HuH-7 (cell line): Measurements from ENCODE around the gene LRRC4B.
"Not testable (repeated sequence)": the region's sequence is repeated elsewhere in the genome, so short reads cannot be mapped to it uniquely, and the experiment has no call there.

Source experiments
- DNase-seq: peaks from one replicate; pipeline ENCODE4 v3.0.0; 2011; ENCODE audit warnings: low spot score

LRRC4B gene

DNA sequence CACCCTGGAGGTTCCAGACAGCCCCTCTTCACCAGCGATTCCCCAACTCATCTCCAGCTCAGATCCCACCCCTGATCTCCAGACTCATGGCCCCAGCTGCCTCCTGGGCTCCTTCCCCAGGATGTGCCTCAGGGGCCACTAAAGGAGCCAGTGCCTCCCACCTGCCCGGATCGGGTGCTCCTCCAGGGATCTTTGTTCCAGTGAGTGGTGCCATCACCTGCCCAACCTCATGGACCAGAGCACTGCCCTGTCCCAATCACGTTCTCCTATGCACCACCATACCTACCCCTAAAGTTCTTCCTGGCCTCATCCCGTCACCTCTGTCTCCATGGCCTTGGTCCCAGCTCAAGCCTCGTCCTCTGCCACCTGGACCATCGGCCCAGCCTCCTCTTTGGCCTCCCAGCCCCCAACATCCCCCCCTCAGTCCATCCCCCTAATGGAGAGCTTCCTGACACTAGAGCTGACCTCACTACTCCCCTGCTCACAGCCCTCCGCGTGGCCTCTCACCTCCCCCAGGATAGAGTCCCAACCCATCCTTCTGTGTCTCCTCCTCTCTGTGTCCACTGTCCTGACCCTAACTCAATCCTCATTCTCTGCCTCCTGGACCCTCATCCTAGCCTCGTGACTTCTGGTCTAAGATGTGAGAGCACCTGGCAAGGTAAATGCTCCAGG is 82.8 kb downstream of the LRRC4B start:
- no peak for DNase-seq

DNA sequence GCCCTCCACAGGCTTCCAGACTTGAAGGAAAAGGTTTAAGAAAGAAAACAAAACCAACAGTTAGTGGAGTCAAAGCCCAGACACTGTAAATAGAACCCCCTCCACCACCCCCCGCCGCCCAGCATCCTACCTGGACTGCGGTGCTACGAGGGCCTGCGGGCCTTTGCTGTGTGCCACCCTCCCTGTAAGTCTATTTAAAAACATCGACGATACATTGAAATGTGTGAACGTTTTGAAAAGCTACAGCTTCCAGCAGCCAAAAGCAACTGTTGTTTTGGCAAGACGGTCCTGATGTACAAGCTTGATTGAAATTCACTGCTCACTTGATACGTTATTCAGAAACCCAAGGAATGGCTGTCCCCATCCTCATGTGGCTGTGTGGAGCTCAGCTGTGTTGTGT is 85.3 kb downstream of the LRRC4B start:
- DNase-seq: no peak

DNA sequence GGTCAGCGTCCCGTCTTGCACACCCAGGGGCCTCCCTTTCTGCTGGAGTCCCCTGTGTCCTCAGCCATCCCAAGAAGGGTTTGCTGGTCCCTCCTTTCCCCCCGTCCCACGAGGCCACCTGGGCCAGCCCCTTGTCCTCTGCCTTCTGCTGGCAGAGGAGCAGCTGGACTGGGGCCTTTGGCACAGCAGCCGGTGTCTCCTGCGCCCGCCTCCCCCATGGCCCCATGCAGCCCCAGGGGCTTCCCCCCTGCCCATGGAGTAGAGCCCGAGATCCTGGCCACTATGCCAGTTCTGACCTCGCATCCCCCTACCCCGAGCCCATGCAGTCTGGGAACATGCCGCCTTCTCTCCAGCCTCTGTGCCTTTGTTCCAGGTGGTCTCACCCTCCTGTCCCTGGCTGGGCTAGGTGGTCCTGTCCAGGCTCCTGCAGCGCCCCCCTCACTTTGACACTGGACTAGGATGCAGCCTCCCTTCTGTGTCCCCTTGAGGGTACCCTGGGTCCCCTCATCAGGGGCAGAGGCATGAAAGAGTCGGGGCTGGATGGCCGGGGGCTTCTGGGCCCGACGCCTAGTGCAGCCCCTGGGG is 85.9 kb downstream of the LRRC4B start:
- DNase-seq: no peak

GRCh38 chr19:50481351-50482149 is 86.7 kb downstream of the LRRC4B start:
- DNase-seq: no peak

DNA sequence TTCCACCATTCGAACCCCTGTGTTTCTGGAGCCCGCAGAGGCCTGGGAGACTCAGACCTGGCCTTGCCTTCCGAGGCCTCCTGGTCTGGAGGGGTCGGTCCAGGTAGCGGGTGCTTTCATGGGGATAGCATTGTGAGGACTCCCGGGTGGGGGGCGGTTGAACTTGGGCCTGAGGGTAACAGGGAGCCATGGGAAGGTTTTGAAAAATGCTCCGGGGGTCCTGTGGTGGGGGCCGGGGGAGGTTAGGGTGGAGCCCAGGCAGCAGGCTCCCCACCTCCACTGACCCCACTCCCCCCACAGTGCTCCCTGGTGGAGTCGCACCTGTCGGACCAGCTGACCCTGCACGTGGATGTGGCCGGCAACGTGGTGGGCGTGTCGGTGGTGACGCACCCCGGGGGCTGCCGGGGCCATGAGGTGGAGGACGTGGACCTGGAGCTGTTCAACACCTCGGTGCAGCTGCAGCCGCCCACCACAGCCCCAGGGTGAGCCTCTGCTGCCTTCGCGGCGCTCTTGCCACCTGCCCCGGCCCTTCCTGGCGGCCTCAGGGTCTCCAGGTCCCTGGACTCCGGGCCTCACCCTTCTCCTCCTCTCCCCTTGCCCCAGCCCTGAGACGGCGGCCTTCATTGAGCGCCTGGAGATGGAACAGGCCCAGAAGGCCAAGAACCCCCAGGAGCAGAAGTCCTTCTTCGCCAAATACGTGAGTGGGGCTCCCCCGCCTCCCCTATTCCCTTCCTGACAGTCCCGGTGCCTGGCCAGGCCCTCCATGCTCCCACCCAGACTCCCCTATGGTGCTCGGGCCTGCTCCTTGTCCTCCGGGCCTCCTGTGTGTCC is 87.7 kb downstream of the LRRC4B start:
- DNase-seq: no peak

DNA sequence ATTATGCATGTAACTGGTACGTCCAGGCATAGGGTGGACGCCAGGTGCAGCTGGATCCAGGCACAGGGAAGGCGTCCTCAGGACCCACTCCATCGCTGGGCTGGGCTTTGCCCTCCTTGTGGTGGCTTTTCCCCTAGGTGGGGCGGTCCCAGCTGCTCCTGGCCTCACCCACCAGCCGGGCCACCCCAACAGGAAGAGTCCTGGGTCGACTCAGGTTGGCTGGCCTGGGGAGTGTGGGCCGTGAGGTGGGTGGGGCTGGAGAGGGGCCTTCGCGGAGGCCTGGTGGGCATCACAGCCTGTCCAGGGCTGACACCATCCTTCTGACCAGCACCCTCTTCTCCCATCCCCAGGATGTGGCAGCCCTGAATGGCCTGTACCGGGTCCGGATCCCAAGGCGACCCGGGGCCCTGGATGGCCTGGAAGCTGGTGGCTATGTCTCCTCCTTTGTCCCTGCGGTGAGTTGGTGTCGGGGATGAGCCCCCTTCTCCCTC is 88.4 kb downstream of the LRRC4B start:
- no peak for DNase-seq

DNA sequence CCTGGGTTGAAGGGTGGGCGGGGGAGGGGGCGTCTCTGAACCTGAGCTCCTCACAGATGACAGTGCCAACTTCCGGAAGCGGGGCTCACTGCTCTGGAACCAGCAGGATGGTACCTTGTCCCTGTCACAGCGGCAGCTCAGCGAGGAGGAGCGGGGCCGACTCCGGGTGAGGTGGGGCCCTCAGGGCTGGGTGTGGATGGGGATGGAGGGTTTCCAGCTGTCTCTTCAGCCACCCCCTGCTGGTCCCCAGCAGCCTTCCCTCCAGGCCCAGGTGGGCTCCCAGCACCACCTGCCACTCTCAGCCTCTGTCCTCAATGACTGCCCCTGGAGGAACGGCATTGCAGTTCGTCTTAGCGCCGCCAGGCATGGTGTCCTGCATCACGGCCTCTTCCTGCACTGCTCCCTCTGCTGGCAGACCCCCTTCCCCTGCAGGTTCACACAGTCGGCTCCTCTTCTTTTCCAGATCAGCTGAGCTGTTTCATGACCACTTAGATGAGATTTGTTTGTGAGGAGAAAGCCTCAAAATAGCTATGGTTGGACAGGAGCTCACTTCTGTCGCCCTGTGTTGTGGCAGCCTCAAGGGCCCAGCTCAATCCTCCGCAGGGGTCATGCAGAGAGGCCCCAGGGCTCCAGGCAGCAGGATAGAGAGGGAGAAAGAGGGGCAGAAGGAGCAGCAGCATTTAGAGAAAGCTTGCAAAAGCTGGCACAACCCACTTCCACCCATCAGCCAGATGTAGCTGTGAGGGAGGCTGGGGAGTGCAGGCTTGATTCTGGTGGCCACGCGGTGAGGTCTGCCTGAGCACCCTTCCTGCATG is 89.1 kb downstream of the LRRC4B start:
- peak; percentile 98 for DNase-seq

DNA sequence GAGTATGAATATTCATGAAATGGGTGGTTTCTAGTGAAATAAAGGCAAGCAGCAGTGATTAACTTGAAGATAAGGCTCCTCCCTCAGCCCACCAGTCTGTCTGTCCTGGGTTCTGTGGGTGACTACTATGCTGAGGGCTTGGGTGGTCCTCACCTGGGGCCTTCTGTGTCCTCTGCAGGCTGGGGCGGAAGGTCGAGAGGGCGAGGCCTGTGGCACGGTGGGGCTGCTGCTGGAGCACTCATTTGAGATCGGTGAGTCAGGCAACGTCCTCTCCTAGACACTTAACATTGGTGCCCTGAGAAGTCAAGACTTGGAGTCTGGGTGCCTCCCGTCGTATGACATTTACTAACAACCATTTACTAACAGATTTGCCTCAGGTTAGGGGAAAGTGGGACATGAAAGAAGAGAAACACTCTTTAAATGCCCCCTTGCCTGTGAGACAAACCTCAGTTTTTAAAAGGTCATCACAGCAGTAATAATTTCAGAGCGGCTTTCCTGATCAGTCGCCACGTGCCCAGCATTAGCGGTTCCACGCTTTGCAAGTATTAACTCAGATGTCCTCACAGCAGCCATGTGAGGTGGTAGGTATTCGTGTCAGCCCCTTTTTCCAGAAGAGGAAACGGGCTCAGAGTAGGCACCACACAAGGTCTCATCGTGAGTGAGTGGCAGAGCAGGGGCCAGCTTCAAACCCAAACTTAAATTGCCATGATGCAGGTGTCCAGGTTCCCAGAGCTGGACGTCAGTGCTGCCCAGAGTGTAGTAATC is 90.3 kb downstream of the LRRC4B start:
- DNase-seq: no peak

DNA sequence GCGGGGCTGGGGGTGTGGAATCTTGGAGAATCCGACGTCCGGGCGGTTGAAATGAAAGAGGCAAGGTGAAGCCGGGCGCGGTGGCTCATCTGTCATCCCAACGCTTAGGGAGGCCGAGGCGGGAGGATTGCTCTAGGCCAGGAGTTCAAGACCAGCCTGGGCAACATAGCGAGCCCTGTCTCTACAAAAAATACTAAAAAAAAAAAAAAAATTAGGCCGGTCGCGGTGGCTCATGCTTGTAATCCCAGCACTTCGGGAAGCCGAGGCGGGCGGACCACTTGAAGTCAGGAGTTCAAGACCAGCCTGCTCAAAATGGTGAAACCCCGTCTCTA is 91.4 kb downstream of the LRRC4B start:
- no peak for DNase-seq

- DNase-seq: no peak
Measured at GRCh38 chr19:50476224-50476906, 91.9 kb downstream of the LRRC4B start, which contains the start of the genes EMC10 and GARIN5A. EMC10 (plus strand) TSS chr19:50476507; CDS start chr19:50476545, 38 bp downstream. GARIN5A (minus strand) TSS chr19:50476848; CDS start chr19:50476388, 460 bp downstream.

DNA sequence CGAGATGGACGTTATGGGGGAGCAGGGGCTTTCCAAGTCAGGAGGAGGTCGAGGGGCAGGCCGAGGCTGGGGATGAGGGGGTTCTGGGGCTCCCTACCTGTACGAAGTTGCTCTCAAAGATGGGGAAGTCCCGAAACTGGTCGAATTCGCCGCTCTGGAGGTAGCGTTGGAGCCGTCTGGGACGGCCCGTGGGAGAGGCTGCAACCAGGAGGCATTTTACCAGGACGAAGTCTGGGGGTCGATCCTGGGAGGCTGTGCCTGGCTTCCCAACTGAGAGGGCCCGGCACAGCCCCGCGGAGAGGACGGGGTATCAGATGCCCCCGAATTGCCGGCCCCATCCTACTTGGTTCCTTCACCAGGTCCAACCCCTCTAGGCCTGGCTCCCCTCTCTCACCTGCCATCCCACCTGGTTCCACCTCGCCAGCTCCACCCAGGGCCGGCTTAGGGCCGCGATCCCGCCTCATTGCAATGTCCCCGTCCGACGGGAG is 92.5 kb downstream of the LRRC4B start:
- DNase-seq: no peak

GRCh38 chr19:50475101-50475568 is 93.1 kb downstream of the LRRC4B start:
- DNase-seq: no peak

DNA sequence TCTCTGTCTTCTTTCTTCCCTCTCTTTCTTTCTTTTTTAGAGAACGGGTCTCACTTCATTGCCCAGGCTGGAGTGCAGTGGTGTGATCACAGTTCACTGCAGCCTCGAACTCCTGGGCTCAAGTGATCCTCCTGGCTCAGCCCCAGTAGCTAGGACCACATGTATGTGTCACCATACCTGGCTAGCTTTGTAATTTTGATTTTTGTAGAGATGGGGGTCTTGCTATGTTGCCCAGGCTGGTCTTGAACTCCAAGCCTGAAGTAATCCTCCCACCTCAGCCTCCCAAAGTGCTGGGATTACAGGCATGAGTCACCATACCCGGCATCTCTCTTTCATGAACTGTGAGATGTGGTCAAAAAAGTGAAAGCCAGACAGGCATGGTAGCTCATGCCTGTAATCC is 94.9 kb downstream of the LRRC4B start:
- not testable (repeated sequence) for DNase-seq

- DNase-seq: no peak
Measured at GRCh38 chr19:50468818-50469217, 99.4 kb downstream of the LRRC4B start.

- DNase-seq: no peak
Measured at GRCh38 chr19:50467566-50467965, 100.7 kb downstream of the LRRC4B start.
